LNCaP clone FGC (cell line): Measurements from ENCODE around the gene IER5L.

Source experiments
- DNase-seq: peaks from one replicate; pipeline ENCODE4 v3.0.0-alpha.2; 2011; ENCODE audit warnings: low read depth
- H3K4me3 ChIP-seq: 2 replicates; pipeline ENCODE4 v1.5.1; 2011; ENCODE audit warnings: mild to moderate bottlenecking, low read depth, low read length, control low read depth
- CTCF ChIP-seq: IDR thresholded peaks from 2 replicates; pipeline ENCODE4 v1.5.1; 2012; ENCODE audit warnings: mild to moderate bottlenecking; ENCODE audit not compliant: control insufficient read depth, insufficient read depth; ENCODE audit errors: extremely low read depth

IER5L gene

GRCh38 chr9:129204840-129205239 lies 26.8 kb upstream of the IER5L start:
- no peak for DNase-seq
- no peak for TF ChIP-seq CTCF
- no peak overlapping the region for H3K4me3 ChIP-seq

GRCh38 chr9:129203556-129203909 lies 25.5 kb upstream of the IER5L start:
- no peak overlapping the region for H3K4me3 ChIP-seq
- no peak for TF ChIP-seq CTCF
- no peak for DNase-seq

GRCh38 chr9:129202613-129203555 lies 24.8 kb upstream of the IER5L start:
- TF ChIP-seq CTCF, result no peak
- peak overlapping the region; percentile 60 for H3K4me3 ChIP-seq
- DNase-seq, result no peak

- H3K4me3 ChIP-seq, result no peak overlapping the region
Observed at GRCh38 chr9:129201866-129202265, 23.8 kb upstream of the IER5L start.

GRCh38 chr9:129201289-129201688 lies 23.2 kb upstream of the IER5L start:
- no peak for DNase-seq
- no peak overlapping the region for H3K4me3 ChIP-seq
- TF ChIP-seq CTCF, result no peak

More at GRCh38 chr9:129201866-129202265, 23.8 kb upstream of the IER5L start:
- no peak for TF ChIP-seq CTCF
- no peak for DNase-seq

- no peak for DNase-seq
- no peak overlapping the region for H3K4me3 ChIP-seq
- TF ChIP-seq CTCF, result no peak
Observed at GRCh38 chr9:129200255-129200654, 22.2 kb upstream of the IER5L start.

- no peak for TF ChIP-seq CTCF
- no peak for DNase-seq
Observed at GRCh38 chr9:129199044-129199435, 21.0 kb upstream of the IER5L start.

More at GRCh38 chr9:129199044-129199435, 21.0 kb upstream of the IER5L start:
- H3K4me3 ChIP-seq, result no peak overlapping the region
